Astrocyte of the hippocampus (primary cell): ENCODE results near the gene PTH2.
"Not testable (repeated sequence)": the region's sequence is repeated elsewhere in the genome, so short reads cannot be mapped to it uniquely, and the experiment has no call there.

ENCODE experiments used
- DNase-seq: peaks from one replicate; pipeline ENCODE4 v3.0.0; 2011; ENCODE audit warnings: low read depth, low spot score

PTH2 gene

GRCh38 chr19:49382639-49383038, 40.6 kb downstream of the PTH2 start:
- no peak for DNase-seq

- no peak for DNase-seq
These were observed 42.9 kb downstream of the PTH2 start for GRCh38 chr19:49380391-49380790.

GRCh38 chr19:49378512-49378911, 44.7 kb downstream of the PTH2 start:
- DNase-seq = no peak

GRCh38 chr19:49374665-49375434, 48.4 kb downstream of the PTH2 start:
- no peak for DNase-seq

- DNase-seq = not testable (repeated sequence)
These were observed 50.1 kb downstream of the PTH2 start for GRCh38 chr19:49373174-49373573.
